K562 (cell line): ENCODE data around the gene PA2G4. TPM values are rescaled to one million over a fixed set of nuclear protein-coding genes. Genes with fewer than 3 reads are reported as not detected.

Experiments
- ATAC-seq: fragments of 200-7000 bp; cut with Tn5 transposase; 3 replicates; pipeline ENCODE4 v1.9.1; 2020; ENCODE audit warnings: moderate library complexity
- BruUV-seq: library from RNA; stranded (reverse); fragments of 400-500 nt; replicated peaks from 2 replicates; lab custom pipeline; 2021; lab: Mats Ljungman, UMichigan
- CTCF ChIA-PET: fragments of 300-600 bp; formaldehyde crosslinking; extraction: SDS; loops from one replicate; lab custom pipeline; 2021; ENCODE audit warnings: low intra/inter-chr PET ratio; lab: Yijun Ruan, JAX
- POLR2A ChIA-PET: fragments of 300-600, 350-650 bp; sonication (Branson Sonifier 250); formaldehyde crosslinking; extraction: SDS; loops from one replicate; lab custom pipeline; 2021; ENCODE audit warnings: antibody characterized with exemption, inconsistent platforms; lab: Yijun Ruan, JAX
- DNase-seq, 4 experiments: peaks; one replicate each; pipeline versions ENCODE4 v3.0.0 to v3.0.0-alpha.2; 2011 to 2018; ENCODE audit warnings: low spot score in 3 of 4, mixed read lengths in 3 of 4; ENCODE audit errors: extremely low read depth in 1 of 4
- FAIRE-seq: peaks from 2 replicates; lab custom pipeline; 2011; peaks lifted over from hg19 to GRCh38; lab: Jason Lieb, UNC
- H2AFZ ChIP-seq: 2 replicates; pipeline ENCODE4 v1.6.0; 2011; ENCODE audit warnings: low read depth, low read length, control low read depth, inconsistent platforms
- H3K27ac ChIP-seq: fragments of 200-600 bp; 3 replicates; pipeline ENCODE4 v1.8.0; 2011; ENCODE audit warnings: low read depth, mild to moderate bottlenecking, control low read depth, inconsistent platforms, low read length, moderate library complexity, mixed read lengths; ENCODE audit errors: extremely low read depth
- H3K27me3 ChIP-seq, 2 experiments: fragments of 300-600 bp in 1 of 2; 2 replicates in 1 of 2; 3 replicates in 1 of 2; pipeline versions ENCODE4 v1.6.0 to v1.8.0; 2011; ENCODE audit warnings: inconsistent platforms in 2 of 2, low read length in 2 of 2, mild to moderate bottlenecking in 1 of 2, mixed read lengths in 1 of 2, moderate library complexity in 1 of 2; ENCODE audit not compliant: control insufficient read depth in 2 of 2, insufficient read depth in 2 of 2
- H3K36me3 ChIP-seq: fragments of 300-600 bp; 3 replicates; pipeline ENCODE4 v1.8.0; 2011; ENCODE audit warnings: mild to moderate bottlenecking, low read length, inconsistent platforms; ENCODE audit not compliant: control insufficient read depth, insufficient read depth
- H3K4me1 ChIP-seq, 2 experiments: fragments of 200-600 bp in 1 of 2; replicated peaks in 1 of 2; 2 replicates in 1 of 2; 3 replicates in 1 of 2; pipeline versions ENCODE4 v1.5.1 to v1.8.0; 2011; ENCODE audit warnings: inconsistent platforms in 2 of 2, low read length in 2 of 2, mild to moderate bottlenecking in 1 of 2, mixed read lengths in 1 of 2, moderate library complexity in 1 of 2; ENCODE audit not compliant: control insufficient read depth in 2 of 2, insufficient read depth in 2 of 2
- H3K4me2 ChIP-seq: 2 replicates; pipeline ENCODE4 v1.6.1; 2011; ENCODE audit warnings: low read length, control low read depth, inconsistent platforms, mixed read lengths; ENCODE audit not compliant: insufficient read depth
- H3K4me3 ChIP-seq: fragments of 200-600 bp; sonication (generic), shearing (Covaris generic); 2 replicates; pipeline ENCODE4 v1.5.1; 2016; ENCODE audit warnings: control low read depth, inconsistent platforms
- H3K79me2 ChIP-seq: fragments of 200-600 bp; 3 replicates; pipeline ENCODE4 v1.8.0; 2011; ENCODE audit warnings: low read length, inconsistent platforms; ENCODE audit not compliant: control insufficient read depth, insufficient read depth
- H3K9ac ChIP-seq, 2 experiments: 2 replicates each; pipeline versions ENCODE4 v1.6.0 to v1.6.1; 2011; ENCODE audit warnings: low read depth in 2 of 2, low read length in 2 of 2, control low read depth in 1 of 2, inconsistent platforms in 1 of 2, mild to moderate bottlenecking in 1 of 2, mixed read lengths in 1 of 2; ENCODE audit not compliant: insufficient read depth in 1 of 2
- H3K9me1 ChIP-seq: one replicate; pipeline ENCODE4 v1.6.0; 2011; ENCODE audit warnings: inconsistent platforms, mild to moderate bottlenecking, low read length, moderate library complexity; ENCODE audit not compliant: control insufficient read depth, insufficient read depth
- H3K9me3 ChIP-seq: replicated peaks from 2 replicates; pipeline ENCODE4 v1.5.1; 2011; ENCODE audit warnings: low read depth, low read length, inconsistent platforms; ENCODE audit not compliant: control insufficient read depth, insufficient read depth
- H4K20me1 ChIP-seq: replicated peaks from 2 replicates; pipeline ENCODE4 v1.6.1; 2011; ENCODE audit warnings: low read length, inconsistent platforms, mixed read lengths; ENCODE audit not compliant: control insufficient read depth, insufficient read depth
- CBX3 ChIP-seq, 2 experiments: IDR thresholded peaks; 1 replicate in 1 of 2; 2 replicates in 1 of 2; pipeline ENCODE4 v1.6.1; 2012; ENCODE audit warnings: inconsistent platforms in 2 of 2, low read length in 2 of 2, borderline replicate concordance in 1 of 2, control low read depth in 1 of 2
- DIDO1 ChIP-seq: fragments of 450-650 bp; IDR thresholded peaks from 2 replicates; pipeline ENCODE4 v1.6.1; 2016; ENCODE audit warnings: low read depth, missing biosample characterization, missing genetic modification characterization
- ETV1 ChIP-seq: fragments of 450-650 bp; conservative IDR thresholded peaks from 2 replicates; pipeline ENCODE4 v1.6.1; 2016; ENCODE audit warnings: missing genetic modification characterization, control low read depth, low read depth, missing compliant biosample characterization
- GATA2 ChIP-seq: sonication (generic); formaldehyde crosslinking; IDR thresholded peaks from 2 replicates; pipeline ENCODE4 v1.4.0; 2020; ENCODE audit warnings: mild to moderate bottlenecking, missing genetic modification reagents
- HDGF ChIP-seq: fragments of 450-650 bp; IDR thresholded peaks from 2 replicates; pipeline ENCODE4 v1.6.1; 2016
- LARP7 ChIP-seq: fragments of 450-650 bp; IDR thresholded peaks from 2 replicates; pipeline ENCODE4 v1.6.1; 2016
- NR0B1 ChIP-seq: fragments of 450-650 bp; IDR thresholded peaks from one replicate; pipeline ENCODE4 v1.6.1; 2018; ENCODE audit warnings: mild to moderate bottlenecking, moderate library complexity; ENCODE audit not compliant: partially characterized antibody
- PPARD ChIP-seq: fragments of 250-450 bp; sonication (Bioruptor Pico); IDR thresholded peaks from 2 replicates; pipeline ENCODE4 v1.8.0; 2022; ENCODE audit warnings: inconsistent platforms, mild to moderate bottlenecking, moderate library complexity
- PTRF ChIP-seq: fragments of 450-650 bp; IDR thresholded peaks from 2 replicates; pipeline ENCODE4 v1.6.1; 2016; ENCODE audit warnings: mild to moderate bottlenecking, missing genetic modification characterization, missing compliant biosample characterization
- RNF219 ChIP-seq: fragments of 250-450 bp; sonication (Bioruptor Pico); IDR thresholded peaks from 2 replicates; pipeline ENCODE4 v1.5.0; 2022; ENCODE audit warnings: mild to moderate bottlenecking
- TEAD1 ChIP-seq, 2 experiments: fragments of 450-650 bp in 1 of 2; sonication (generic) in 1 of 2; formaldehyde crosslinking; IDR thresholded peaks; 2 replicates each; pipeline versions ENCODE4 v1.4.0 to v1.8.0; 2020 to 2022; ENCODE audit warnings: mild to moderate bottlenecking in 2 of 2, missing genetic modification reagents in 1 of 2
- U2AF2 ChIP-seq: fragments of 200-400 bp; formaldehyde crosslinking; optimal IDR thresholded peaks from 2 replicates; pipeline ENCODE3; 2017; ENCODE audit warnings: low read depth, mild to moderate bottlenecking, low read length
- WHSC1 ChIP-seq: IDR thresholded peaks from one replicate; pipeline ENCODE4 v1.6.1; 2012; ENCODE audit warnings: low read length, control low read depth, inconsistent platforms
- YBX1 ChIP-seq: fragments of 450-650 bp; IDR thresholded peaks from 2 replicates; pipeline ENCODE4 v1.7.1; 2016; ENCODE audit warnings: mild to moderate bottlenecking
- ZNF197 ChIP-seq: fragments of 200-800 bp; sonication (Bioruptor generic); IDR thresholded peaks from 2 replicates; pipeline ENCODE4 v1.6.1; 2016; ENCODE audit warnings: low read depth, missing genetic modification characterization, missing compliant biosample characterization
- ZNF699 ChIP-seq: fragments of 250-450 bp; sonication (Bioruptor Pico); IDR thresholded peaks from 2 replicates; pipeline ENCODE4 v1.8.0; 2021; ENCODE audit warnings: mild to moderate bottlenecking, moderate library complexity; ENCODE audit not compliant: insufficient replicate concordance
- WGBS: fragments of 100-300 bp; shearing (Covaris generic); methylation state at CpG from one replicate; pipeline ENCODE4 v1.1.6; 2016; ENCODE audit warnings: low coverage, mixed read lengths; ENCODE audit not compliant: insufficient coverage; ENCODE audit errors: missing lambda C conversion rate; 5-methylcytosine and 5-hydroxymethylcytosine counted together
- in situ Hi-C: fragments of 300-500 bp; cut with MboI; formaldehyde crosslinking; loops from 4 replicates; pipeline ENCODE4 v1.15.0; 2018; ENCODE audit warnings: inconsistent platforms, mixed read lengths
- intact Hi-C: fragments of 100-400 bp; cut with micrococcal nuclease; formaldehyde crosslinking; loops from 2 replicates; pipeline ENCODE4 v1.14.2; 2022
- polyA plus RNA-seq, 8 experiments: library from polyadenylated mRNA; depleted of rRNA in 4 of 8; stranded (reverse) in 5 of 8; unstranded in 3 of 8; fragments of >200 nt; fragmentation: Nextera tagmentation in 2 of 8; fragmentation: Illumina TruSeq in 1 of 8; extraction: Ambion mirVana in 2 of 8; extraction: Trizol in 1 of 8; gene quantifications; 2 replicates each; pipeline versions ENCODE4 v1.2.1 to v1.2.3, GENCODE V29; 2011 to 2014; ENCODE audit warnings: inconsistent platforms in 1 of 8, missing spikeins in 1 of 8
- total RNA-seq, 7 experiments: library from RNA; depleted of rRNA in 6 of 7; stranded (reverse); fragments of >200 nt in 6 of 7; fragmentation: Illumina TruSeq in 2 of 7; extraction: Trizol in 2 of 7; gene quantifications; 2 replicates each; pipeline versions ENCODE4 v1.2.1 to v1.2.3, GENCODE V29; 2011 to 2021; ENCODE audit warnings: low replicate concordance in 1 of 7
- TF ChIP-seq, protein P1 (sequence below): sonication (generic); formaldehyde crosslinking; IDR thresholded peaks from 2 replicates; pipeline ENCODE4 v1.8.0; 2022; ENCODE audit warnings: mild to moderate bottlenecking, missing genetic modification reagents

Gene PA2G4
- total and polyA plus RNA-seq, 9 of the 15 experiments (the other 6 are each of a cell fraction or from before 2014, with no cell fraction given), result 230 to 925 (median 638) TPM

DNA sequence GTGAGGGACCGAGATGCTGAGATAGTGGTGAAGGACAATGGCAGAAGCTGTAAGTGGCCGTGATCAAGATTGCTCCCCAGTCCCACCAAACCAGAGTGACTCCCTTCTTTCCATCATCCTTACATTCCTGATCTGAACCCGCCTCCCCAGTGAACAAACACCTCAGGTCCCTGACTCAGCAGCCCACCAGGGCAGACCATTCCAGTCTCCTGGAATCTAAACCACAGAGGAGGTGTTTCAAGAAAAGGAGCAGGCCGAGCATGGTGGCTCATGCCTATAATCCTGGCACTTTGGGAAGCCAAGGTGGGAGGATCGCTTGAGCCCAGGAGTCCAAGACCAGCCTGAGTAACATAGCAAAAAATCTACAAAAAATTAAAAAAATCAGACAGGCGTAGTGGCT is 17.8 kb upstream of the PA2G4 start:
- intact Hi-C loops, result no loop called here
- CTCF ChIA-PET, result interaction anchor here (0.5 kb wide), 1 partner anchor 651 kb away, joined by 6 read pairs; no protein-coding TSS in a partner anchor
- H3K27me3 ChIP-seq, result no peaks in the 10 kb centered on the region; a peak in 1 of 5 replicates
- in situ Hi-C loops, result no loop called here
- H3K9me3 ChIP-seq, result no peaks in the 10 kb centered on the region
- H3K36me3 ChIP-seq, result no peaks in the 10 kb centered on the region
- no peaks in the 10 kb centered on the region for H3K9me1 ChIP-seq
- H3K4me1 ChIP-seq, result peaks cover 24 to 28% of the 10 kb centered on the region in 2 experiments
- ATAC-seq (no peak), DNase-seq (peak in 1 of 4 experiments; percentile 5)
- WGBS, result 49% methylated on average over 6 of the region's 6 CpGs
- BruUV-seq, result no TSS peak
- H4K20me1 ChIP-seq, result no peaks in the 10 kb centered on the region
- TF ChIP-seq PTRF (tag) (no peak), ZNF197 (CRISPR knock-in tag) (no peak), ZNF699 (CRISPR knock-in tag) (no peak), NR0B1 (no peak), HDGF (no peak), DIDO1 (tag) (no peak), U2AF2 (no peak), GATA2 (no peak), ETV1 (tag) (no peak), TEAD1 (CRISPR knock-in tag; IDR thresholded peaks at IDR 0.05) (no peak), WHSC1 (no peak), LARP7 (no peak), RNF219 (CRISPR knock-in tag) (no peak), CBX3 (IDR thresholded peaks at IDR 0.05; ENCODE audit: borderline replicate concordance in 1 of 2, low read length in 2 of 2) (no peak), PPARD (no peak), YBX1 (no peak)
- TF ChIP-seq, protein P1, sequence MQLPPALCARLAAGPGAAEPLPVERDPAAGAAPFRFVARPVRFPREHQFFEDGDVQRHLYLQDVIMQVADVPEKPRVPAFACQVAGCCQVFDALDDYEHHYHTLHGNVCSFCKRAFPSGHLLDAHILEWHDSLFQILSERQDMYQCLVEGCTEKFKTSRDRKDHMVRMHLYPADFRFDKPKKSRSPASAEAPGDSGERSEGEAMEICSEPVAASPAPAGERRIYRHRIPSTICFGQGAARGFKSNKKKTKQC (CRISPR knock-in tag), result no peak
- TF ChIP-seq, all 486 proteins: peak for 0
- Histone ChIP-seq H3K4me3 (no peak overlapping the region), H3K27ac (no peak overlapping the region), H3K9ac (no peak overlapping the region; a peak in 1 of 4 replicates), H3K4me2 (no peak overlapping the region), H3K79me2 (no peaks in the 10 kb centered on the region), H2AFZ (no peak overlapping the region)
- POLR2A ChIA-PET, result interaction anchor here (0.6 to 1.9 kb wide), 2 partner anchors 18 to 125 kb away, joined by 3 to 6 read pairs; partner anchors contain the start of gene PA2G4
- no peak for FAIRE-seq
